K562 (cell line): ENCODE measurements around the gene LLGL2. TPM values are rescaled to one million over a fixed set of nuclear protein-coding genes. Genes with fewer than 3 reads are reported as not detected.

Experiments
- ATAC-seq: fragments of 200-7000 bp; cut with Tn5 transposase; 3 replicates; pipeline ENCODE4 v1.9.1; 2020; ENCODE audit warnings: moderate library complexity
- BruUV-seq: library from RNA; stranded (reverse); fragments of 400-500 nt; replicated peaks from 2 replicates; lab custom pipeline; 2021; lab: Mats Ljungman, UMichigan
- CTCF ChIA-PET: fragments of 300-600 bp; formaldehyde crosslinking; extraction: SDS; loops from one replicate; lab custom pipeline; 2021; ENCODE audit warnings: low intra/inter-chr PET ratio; lab: Yijun Ruan, JAX
- POLR2A ChIA-PET: fragments of 300-600, 350-650 bp; sonication (Branson Sonifier 250); formaldehyde crosslinking; extraction: SDS; loops from one replicate; lab custom pipeline; 2021; ENCODE audit warnings: antibody characterized with exemption, inconsistent platforms; lab: Yijun Ruan, JAX
- DNase-seq, 4 experiments: peaks; one replicate each; pipeline versions ENCODE4 v3.0.0 to v3.0.0-alpha.2; 2011 to 2018; ENCODE audit warnings: low spot score in 3 of 4, mixed read lengths in 3 of 4; ENCODE audit errors: extremely low read depth in 1 of 4
- FAIRE-seq: peaks from 2 replicates; lab custom pipeline; 2011; peaks lifted over from hg19 to GRCh38; lab: Jason Lieb, UNC
- H2AFZ ChIP-seq: 2 replicates; pipeline ENCODE4 v1.6.0; 2011; ENCODE audit warnings: low read depth, low read length, control low read depth, inconsistent platforms
- H3K27ac ChIP-seq: fragments of 200-600 bp; 3 replicates; pipeline ENCODE4 v1.8.0; 2011; ENCODE audit warnings: low read depth, mild to moderate bottlenecking, control low read depth, inconsistent platforms, low read length, moderate library complexity, mixed read lengths; ENCODE audit errors: extremely low read depth
- H3K27me3 ChIP-seq, 2 experiments: fragments of 300-600 bp in 1 of 2; 2 replicates in 1 of 2; 3 replicates in 1 of 2; pipeline versions ENCODE4 v1.6.0 to v1.8.0; 2011; ENCODE audit warnings: inconsistent platforms in 2 of 2, low read length in 2 of 2, mild to moderate bottlenecking in 1 of 2, mixed read lengths in 1 of 2, moderate library complexity in 1 of 2; ENCODE audit not compliant: control insufficient read depth in 2 of 2, insufficient read depth in 2 of 2
- H3K36me3 ChIP-seq: fragments of 300-600 bp; 3 replicates; pipeline ENCODE4 v1.8.0; 2011; ENCODE audit warnings: mild to moderate bottlenecking, low read length, inconsistent platforms; ENCODE audit not compliant: control insufficient read depth, insufficient read depth
- H3K4me1 ChIP-seq, 2 experiments: fragments of 200-600 bp in 1 of 2; replicated peaks in 1 of 2; 2 replicates in 1 of 2; 3 replicates in 1 of 2; pipeline versions ENCODE4 v1.5.1 to v1.8.0; 2011; ENCODE audit warnings: inconsistent platforms in 2 of 2, low read length in 2 of 2, mild to moderate bottlenecking in 1 of 2, mixed read lengths in 1 of 2, moderate library complexity in 1 of 2; ENCODE audit not compliant: control insufficient read depth in 2 of 2, insufficient read depth in 2 of 2
- H3K4me2 ChIP-seq: 2 replicates; pipeline ENCODE4 v1.6.1; 2011; ENCODE audit warnings: low read length, control low read depth, inconsistent platforms, mixed read lengths; ENCODE audit not compliant: insufficient read depth
- H3K4me3 ChIP-seq: fragments of 200-600 bp; sonication (generic), shearing (Covaris generic); 2 replicates; pipeline ENCODE4 v1.5.1; 2016; ENCODE audit warnings: control low read depth, inconsistent platforms
- H3K79me2 ChIP-seq: fragments of 200-600 bp; 3 replicates; pipeline ENCODE4 v1.8.0; 2011; ENCODE audit warnings: low read length, inconsistent platforms; ENCODE audit not compliant: control insufficient read depth, insufficient read depth
- H3K9ac ChIP-seq, 2 experiments: 2 replicates each; pipeline versions ENCODE4 v1.6.0 to v1.6.1; 2011; ENCODE audit warnings: low read depth in 2 of 2, low read length in 2 of 2, control low read depth in 1 of 2, inconsistent platforms in 1 of 2, mild to moderate bottlenecking in 1 of 2, mixed read lengths in 1 of 2; ENCODE audit not compliant: insufficient read depth in 1 of 2
- H3K9me1 ChIP-seq: one replicate; pipeline ENCODE4 v1.6.0; 2011; ENCODE audit warnings: inconsistent platforms, mild to moderate bottlenecking, low read length, moderate library complexity; ENCODE audit not compliant: control insufficient read depth, insufficient read depth
- H3K9me3 ChIP-seq: replicated peaks from 2 replicates; pipeline ENCODE4 v1.5.1; 2011; ENCODE audit warnings: low read depth, low read length, inconsistent platforms; ENCODE audit not compliant: control insufficient read depth, insufficient read depth
- H4K20me1 ChIP-seq: replicated peaks from 2 replicates; pipeline ENCODE4 v1.6.1; 2011; ENCODE audit warnings: low read length, inconsistent platforms, mixed read lengths; ENCODE audit not compliant: control insufficient read depth, insufficient read depth
- CBX8 ChIP-seq: fragments of 200-600 bp; sonication (generic); IDR thresholded peaks from 2 replicates; pipeline ENCODE4 v1.6.1; 2012; ENCODE audit warnings: borderline replicate concordance, mixed run types, low read depth, mild to moderate bottlenecking, moderate library complexity, mixed read lengths, low read length, control low read depth, inconsistent platforms; ENCODE audit not compliant: poor library complexity, severe bottlenecking; ENCODE audit errors: extremely low read depth
- CHCHD3 ChIP-seq: fragments of 250-450 bp; sonication (Bioruptor Pico); IDR thresholded peaks from 2 replicates; pipeline ENCODE4 v2.1.2; 2022; ENCODE audit warnings: mild to moderate bottlenecking
- ESRRA ChIP-seq: fragments of 450-650 bp; IDR thresholded peaks from 2 replicates; pipeline ENCODE4 v1.6.1; 2014; ENCODE audit warnings: low read depth, mild to moderate bottlenecking, moderate library complexity, borderline replicate concordance
- RHOXF2B ChIP-seq: fragments of 250-450 bp; sonication (Bioruptor Pico); conservative IDR thresholded peaks from 2 replicates; pipeline ENCODE4 v1.5.1; 2021
- WGBS: fragments of 100-300 bp; shearing (Covaris generic); methylation state at CpG from one replicate; pipeline ENCODE4 v1.1.6; 2016; ENCODE audit warnings: low coverage, mixed read lengths; ENCODE audit not compliant: insufficient coverage; ENCODE audit errors: missing lambda C conversion rate; 5-methylcytosine and 5-hydroxymethylcytosine counted together
- in situ Hi-C: fragments of 300-500 bp; cut with MboI; formaldehyde crosslinking; loops from 4 replicates; pipeline ENCODE4 v1.15.0; 2018; ENCODE audit warnings: inconsistent platforms, mixed read lengths
- intact Hi-C: fragments of 100-400 bp; cut with micrococcal nuclease; formaldehyde crosslinking; loops from 2 replicates; pipeline ENCODE4 v1.14.2; 2022
- polyA plus RNA-seq, 8 experiments: library from polyadenylated mRNA; depleted of rRNA in 4 of 8; stranded (reverse) in 5 of 8; unstranded in 3 of 8; fragments of >200 nt; fragmentation: Nextera tagmentation in 2 of 8; fragmentation: Illumina TruSeq in 1 of 8; extraction: Ambion mirVana in 2 of 8; extraction: Trizol in 1 of 8; gene quantifications; 2 replicates each; pipeline versions ENCODE4 v1.2.1 to v1.2.3, GENCODE V29; 2011 to 2014; ENCODE audit warnings: inconsistent platforms in 1 of 8, missing spikeins in 1 of 8
- total RNA-seq, 7 experiments: library from RNA; depleted of rRNA in 6 of 7; stranded (reverse); fragments of >200 nt in 6 of 7; fragmentation: Illumina TruSeq in 2 of 7; extraction: Trizol in 2 of 7; gene quantifications; 2 replicates each; pipeline versions ENCODE4 v1.2.1 to v1.2.3, GENCODE V29; 2011 to 2021; ENCODE audit warnings: low replicate concordance in 1 of 7

Gene LLGL2
- total and polyA plus RNA-seq, 9 of the 15 experiments (the other 6 are each of a cell fraction or from before 2014, with no cell fraction given) = 0.32 to 24.4 (median 10.2) TPM

GRCh38 chr17:75622076-75622475 is 96.6 kb downstream of the LLGL2 start (continued):
- no peak for TF ChIP-seq CBX8
- TF ChIP-seq, all 486 proteins: peak for 0

GRCh38 chr17:75622771-75623273 is 97.3 kb downstream of the LLGL2 start:
- in situ Hi-C loops (no loop called here), intact Hi-C loops (no loop called here)
- Histone ChIP-seq H3K4me1 (peaks cover 0 to 72% of the 10 kb centered on the region in 2 experiments; a peak in 3 of 5 replicates), H3K9me1 (no peaks in the 10 kb centered on the region), H3K4me3 (no peak overlapping the region), H3K27ac (no peak overlapping the region), H3K9me3 (no peaks in the 10 kb centered on the region), H2AFZ (no peak overlapping the region), H3K79me2 (no peaks in the 10 kb centered on the region), H3K4me2 (no peak overlapping the region), H3K27me3 (peaks cover 4 to 47% of the 10 kb centered on the region in 2 experiments; a peak in 3 of 5 replicates), H3K36me3 (no peaks in the 10 kb centered on the region), H3K9ac (peak overlapping the region in 1 of 2 experiments; percentile 35; a peak in 1 of 4 replicates), H4K20me1 (peaks cover 17% of the 10 kb centered on the region)
- 7% methylated on average over 15 of the region's 15 CpGs for WGBS
- BruUV-seq = no TSS peak
- DNase-seq = no peak
- ChIA-PET POLR2A (interaction anchor here (1.3 to 2.1 kb wide), 3 partner anchors 10 to 96 kb away, joined by 3 to 8 read pairs (median 7); partner anchors contain the start of gene SMIM5), CTCF (no interaction called here)
- no peak for ATAC-seq
- TF ChIP-seq CHCHD3 = no peak
- no peak for TF ChIP-seq RHOXF2B (CRISPR knock-in tag)
- TF ChIP-seq ESRRA = peak; percentile 81
- FAIRE-seq = no peak
